Hepatocyte (in vitro differentiated cells): ENCODE data around the gene TCAP. TPM values are rescaled to one million over a fixed set of nuclear protein-coding genes. Genes with fewer than 3 reads are reported as not detected.

Source experiments
- DNase-seq: peaks from one replicate; pipeline ENCODE4 v3.0.0-alpha.2; 2016; ENCODE audit warnings: low spot score
- H2AFZ ChIP-seq: fragments of 200-600 bp; sonication (generic); 2 replicates; pipeline ENCODE4 v1.6.0; 2016; ENCODE audit warnings: antibody characterized with exemption, mild to moderate bottlenecking
- H3K27ac ChIP-seq: fragments of 200-600 bp; sonication (generic); 2 replicates; pipeline ENCODE4 v1.5.1; 2016; ENCODE audit warnings: mild to moderate bottlenecking
- H3K27me3 ChIP-seq: fragments of 200-600 bp; sonication (generic); 2 replicates; pipeline ENCODE4 v1.6.1; 2016
- H3K36me3 ChIP-seq: fragments of 200-600 bp; sonication (generic); replicated peaks from 2 replicates; pipeline ENCODE4 v1.5.1; 2016; ENCODE audit warnings: low read depth; ENCODE audit not compliant: insufficient read depth
- H3K4me1 ChIP-seq: fragments of 200-600 bp; sonication (generic); 2 replicates; pipeline ENCODE4 v1.5.1; 2016; ENCODE audit warnings: mild to moderate bottlenecking, moderate library complexity; ENCODE audit not compliant: insufficient read depth
- H3K4me2 ChIP-seq: fragments of 200-600 bp; sonication (generic); 2 replicates; pipeline ENCODE4 v1.6.0; 2016
- H3K4me3 ChIP-seq: fragments of 200-600 bp; sonication (generic); 2 replicates; pipeline ENCODE4 v1.5.1; 2016; ENCODE audit warnings: mild to moderate bottlenecking
- H3K79me2 ChIP-seq: fragments of 200-600 bp; sonication (generic); 2 replicates; pipeline ENCODE4 v1.6.0; 2017; ENCODE audit warnings: mild to moderate bottlenecking
- H3K9me2 ChIP-seq: fragments of 200-600 bp; sonication (generic); replicated peaks from 2 replicates; pipeline ENCODE4 v1.6.0; 2017; ENCODE audit warnings: mild to moderate bottlenecking; ENCODE audit not compliant: insufficient read depth
- H3K9me3 ChIP-seq: fragments of 200-600 bp; sonication (generic); 2 replicates; pipeline ENCODE4 v1.5.1; 2016; ENCODE audit warnings: low read depth, mild to moderate bottlenecking
- H4K20me1 ChIP-seq: fragments of 200-600 bp; sonication (generic); 2 replicates; pipeline ENCODE4 v1.6.0; 2016; ENCODE audit warnings: mild to moderate bottlenecking; ENCODE audit not compliant: insufficient read depth, poor library complexity, severe bottlenecking
- CTCF ChIP-seq: fragments of 200-600 bp; sonication (generic); IDR thresholded peaks from 2 replicates; pipeline ENCODE4 v1.5.1; 2016; ENCODE audit warnings: antibody characterized with exemption, mild to moderate bottlenecking; ENCODE audit not compliant: poor library complexity
- EZH2 ChIP-seq: fragments of 200-600 bp; sonication (generic); IDR thresholded peaks from 2 replicates; pipeline ENCODE4 v1.6.1; 2016; ENCODE audit warnings: antibody characterized with exemption, mild to moderate bottlenecking, borderline replicate concordance
- EZH2phosphoT487 ChIP-seq: fragments of 200-600 bp; sonication (generic); IDR thresholded peaks from one replicate; pipeline ENCODE4 v1.6.1; 2018; ENCODE audit warnings: antibody characterized with exemption, mild to moderate bottlenecking, low read depth, moderate library complexity; ENCODE audit not compliant: unreplicated experiment, severe bottlenecking
- whole genome bisulfite sequencing: methylation state at CpG from one replicate; pipeline ENCODE4 v1.1.6; 2016; ENCODE audit warnings: low lambda C conversion rate; ENCODE audit errors: missing lambda C conversion rate; 5-methylcytosine and 5-hydroxymethylcytosine counted together
- polyA plus RNA-seq: library from polyadenylated mRNA; unstranded; fragments of >200 nt; fragmentation: Nextera tagmentation; extraction: Ambion mirVana; gene quantifications from 2 replicates; pipeline ENCODE4 v1.2.1, GENCODE V29; 2016
- total RNA-seq: library from RNA; depleted of rRNA; stranded (reverse); fragments of >200 nt; gene quantifications from 2 replicates; pipeline ENCODE4 v1.2.3, GENCODE V29; 2014

Gene TCAP
- total and polyA plus RNA-seq, 2 experiments from 2014 or later = 0.64 to 0.90 TPM

GRCh38 chr17:39635614-39636176 lies 29.5 kb upstream of the TCAP start:
- 85% methylated on average over 8 of the region's 8 CpGs for WGBS
- Histone ChIP-seq H3K4me3 (no peak overlapping the region), H4K20me1 (peaks cover 6% of the 10 kb centered on the region), H2AFZ (no peak overlapping the region), H3K27ac (no peak overlapping the region), H3K4me2 (no peak overlapping the region), H3K36me3 (no peaks in the 10 kb centered on the region), H3K9me3 (no peaks in the 10 kb centered on the region), H3K79me2 (peaks cover 35% of the 10 kb centered on the region), H3K4me1 (peaks cover 52% of the 10 kb centered on the region), H3K9me2 (no peaks in the 10 kb centered on the region), H3K27me3 (no peaks in the 10 kb centered on the region)
- TF ChIP-seq CTCF (no peak), EZH2 (no peak), EZH2phosphoT487 (no peak)
- no peak for DNase-seq

GRCh38 chr17:39636587-39636926 lies 28.6 kb upstream of the TCAP start:
- peaks cover 48% of the 10 kb centered on the region for H3K4me1 ChIP-seq

DNA sequence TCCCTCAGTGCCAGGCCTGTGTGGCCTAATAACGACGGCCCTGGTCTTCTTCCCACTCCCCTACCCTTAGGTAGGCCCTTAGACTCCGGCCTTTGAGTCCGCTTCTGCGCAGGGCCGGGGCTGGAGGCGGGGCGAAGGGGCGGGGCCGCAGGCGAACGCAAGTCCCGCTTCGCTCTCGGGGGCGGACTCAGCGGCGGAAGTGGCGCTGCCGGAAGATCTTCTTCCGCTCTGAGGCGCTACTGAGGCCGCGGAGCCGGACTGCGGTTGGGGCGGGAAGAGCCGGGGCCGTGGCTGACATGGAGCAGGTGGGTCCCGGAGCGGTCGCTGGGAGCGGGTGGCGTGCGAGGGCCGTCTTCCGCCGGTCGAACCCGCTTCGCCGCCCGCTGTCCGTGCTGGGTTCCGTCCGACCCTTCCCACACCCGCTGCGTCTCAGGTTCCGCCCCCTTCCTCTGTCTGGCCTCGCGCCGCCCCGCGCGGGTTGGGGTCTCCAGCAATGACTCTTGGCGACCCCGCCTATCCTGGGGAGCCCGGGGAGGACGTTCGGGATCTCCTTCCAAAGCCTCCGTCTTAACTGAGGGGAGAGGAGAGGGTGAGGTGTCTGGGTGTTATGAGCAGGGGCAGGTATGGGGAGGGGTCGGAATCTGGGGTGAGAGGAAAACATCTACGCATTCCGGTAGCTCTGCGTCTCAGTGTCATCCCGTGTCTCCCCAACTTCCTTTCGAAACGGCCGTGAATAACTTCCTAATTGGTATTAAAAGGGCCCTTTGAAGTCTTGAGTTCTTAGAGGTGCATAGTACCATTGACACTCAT lies 28.0 kb upstream of the TCAP start, which contains the start of gene STARD3:
Gene STARD3, plus strand, starts transcription at position 218 of the 810 bp plus-strand sequence. CDS start 16,388 bp downstream, outside the sequence.
- no peaks in the 10 kb centered on the region for H3K9me3 ChIP-seq
- H2AFZ ChIP-seq = peak within 1 kb of the TSS; percentile 49
- under 1% methylated on average over 44 of the region's 69 CpGs for WGBS
- H3K79me2 ChIP-seq = peaks cover 50% of the 10 kb centered on the region
- peak within 1 kb of the TSS; percentile 86 for H3K4me3 ChIP-seq
- TF ChIP-seq CTCF (no peak), EZH2 (no peak), EZH2phosphoT487 (no peak)
- H3K27me3 ChIP-seq = no peaks in the 10 kb centered on the region
- peak; percentile 95 for DNase-seq
- H3K9me2 ChIP-seq = no peaks in the 10 kb centered on the region
- H3K27ac ChIP-seq = peak within 1 kb of the TSS; percentile 86
- H3K4me1 ChIP-seq = peaks cover 43% of the 10 kb centered on the region
- H3K36me3 ChIP-seq = no peaks in the 10 kb centered on the region
- H3K4me2 ChIP-seq = peak within 1 kb of the TSS; percentile 87
- H4K20me1 ChIP-seq = peaks cover 6% of the 10 kb centered on the region

More at GRCh38 chr17:39636587-39636926, 28.6 kb upstream of the TCAP start:
- Histone ChIP-seq H3K9me2 (no peaks in the 10 kb centered on the region), H2AFZ (peak overlapping the region; percentile 49), H3K27ac (peak overlapping the region; percentile 86), H3K4me3 (no peak overlapping the region), H3K9me3 (no peaks in the 10 kb centered on the region), H3K4me2 (peak overlapping the region; percentile 87), H4K20me1 (peaks cover 6% of the 10 kb centered on the region), H3K36me3 (no peaks in the 10 kb centered on the region), H3K27me3 (no peaks in the 10 kb centered on the region), H3K79me2 (peaks cover 44% of the 10 kb centered on the region)
- DNase-seq = no peak
- WGBS = 49% methylated on average over 6 of the region's 6 CpGs
- TF ChIP-seq EZH2phosphoT487 (no peak), CTCF (no peak), EZH2 (no peak)
